Brain pericyte (primary cell): ENCODE results near the gene GCA.

Source experiments
- DNase-seq: peaks from one replicate; pipeline ENCODE4 v3.0.0-alpha.2; 2012; ENCODE audit warnings: low read depth, low spot score

The GCA gene

GRCh38 chr2:162343824-162344616 lies at the start of gene GCA:
Gene GCA (plus strand): TSS chr2:162344132. CDS start chr2:162344249, 117 bp downstream.
- peak; percentile 85 for DNase-seq

GRCh38 chr2:162295009-162295408 lies 48.9 kb upstream of the GCA start:
- DNase-seq: no peak

GRCh38 chr2:162297925-162298552 lies 45.9 kb upstream of the GCA start:
- no peak for DNase-seq

- no peak for DNase-seq
These were observed 45.1 kb upstream of the GCA start for GRCh38 chr2:162298669-162299335.

GRCh38 chr2:162300266-162300665 lies 43.7 kb upstream of the GCA start:
- no peak for DNase-seq

GRCh38 chr2:162301151-162301804 lies 42.7 kb upstream of the GCA start:
- DNase-seq: peak; percentile 15

- no peak for DNase-seq
These were observed 42.1 kb upstream of the GCA start for GRCh38 chr2:162301877-162302276.

- no peak for DNase-seq
These were observed 38.0 kb upstream of the GCA start for GRCh38 chr2:162305901-162306300.

- DNase-seq: no peak
These were observed 35.0 kb upstream of the GCA start for GRCh38 chr2:162308747-162309503.

GRCh38 chr2:162312853-162313252 lies 31.1 kb upstream of the GCA start:
- DNase-seq: no peak

GRCh38 chr2:162315938-162316337 lies 28.0 kb upstream of the GCA start:
- no peak for DNase-seq

- no peak for DNase-seq
These were observed 27.3 kb upstream of the GCA start for GRCh38 chr2:162316590-162316989.

GRCh38 chr2:162317058-162317742 lies 26.7 kb upstream of the GCA start:
- DNase-seq: no peak

GRCh38 chr2:162317861-162318327 lies 26.0 kb upstream of the GCA start:
- DNase-seq: peak; percentile 5

GRCh38 chr2:162318328-162319180 lies 25.4 kb upstream of the GCA start, which contains the start of gene IFIH1:
Gene IFIH1 (minus strand): TSS chr2:162318684. CDS start chr2:162318307, 377 bp downstream.
- DNase-seq: peak; percentile 60

GRCh38 chr2:162320864-162321517 lies 22.9 kb upstream of the GCA start:
- no peak for DNase-seq

GRCh38 chr2:162324953-162325352 lies 19.0 kb upstream of the GCA start:
- DNase-seq: no peak

GRCh38 chr2:162327134-162327769 lies 16.7 kb upstream of the GCA start:
- no peak for DNase-seq

- DNase-seq: no peak
These were observed 16.1 kb upstream of the GCA start for GRCh38 chr2:162327806-162328205.
